SW 1271 (cell line): ENCODE measurements around the gene ST7L.
"Not testable (repeated sequence)": the region's sequence is repeated elsewhere in the genome, so short reads cannot be mapped to it uniquely, and the experiment has no call there.

Source experiments
- DNase-seq, 2 experiments: peaks; one replicate each; lab custom pipeline; 2025; lab: John Stamatoyannopoulos, UW

The ST7L gene

GRCh38 chr1:112492076-112492475, 126.9 kb downstream of the ST7L start:
- no peak for DNase-seq

GRCh38 chr1:112488141-112488540, 130.8 kb downstream of the ST7L start:
- DNase-seq, result no peak

GRCh38 chr1:112487686-112488085, 131.3 kb downstream of the ST7L start:
- DNase-seq, result not testable (repeated sequence)

- not testable (repeated sequence) for DNase-seq
These were observed 132.9 kb downstream of the ST7L start for GRCh38 chr1:112486063-112486462.

GRCh38 chr1:112478314-112478713, 140.6 kb downstream of the ST7L start:
- no peak for DNase-seq

- DNase-seq, result no peak
These were observed 141.4 kb downstream of the ST7L start for GRCh38 chr1:112477550-112477949.
